ENCODE data around the gene SLC38A5.

- TF ChIP-seq CTCF (conservative IDR thresholded peaks at IDR 0.05 in 1 of 2, IDR thresholded peaks at IDR 0.05 in 1 of 2; ENCODE audit: low read depth in 1 of 2, low read length in 2 of 2) (peak; percentile 16 to 37), EZH2 (IDR thresholded peaks at IDR 0.05; ENCODE audit: low read length, missing control alignments) (no peak)
Measured at GRCh38 chrX:48466696-48467095, 3.4 kb downstream of the SLC38A5 start.
